HG03520 (cell line): ENCODE measurements around the gene CPO.

ENCODE experiments used
- ATAC-seq: cut with Tn5 transposase; IDR thresholded peaks from one replicate; pipeline ENCODE4 v1.9.1; 2021; ENCODE audit warnings: mild to moderate bottlenecking, moderate library complexity; ENCODE audit not compliant: unreplicated experiment

Gene CPO

GRCh38 chr2:207008105-207008990 lies 69.0 kb downstream of the CPO start:
- no peak for ATAC-seq

GRCh38 chr2:207012461-207012860 lies 73.1 kb downstream of the CPO start:
- ATAC-seq: no peak

GRCh38 chr2:207014424-207014823 lies 75.1 kb downstream of the CPO start:
- no peak for ATAC-seq

- no peak for ATAC-seq
Measured at GRCh38 chr2:207015901-207016300, 76.6 kb downstream of the CPO start.
